ENCODE measurements around the gene ACTR3C. TPM values are rescaled to one million over a fixed set of nuclear protein-coding genes. Genes with fewer than 3 reads are reported as not detected.
"Not testable (repeated sequence)": the region's sequence is repeated elsewhere in the genome, so short reads cannot be mapped to it uniquely, and the experiment has no call there.

Gene ACTR3C
- total RNA-seq, 2 donors from 2014 or later: 20.2 to 38.0 TPM

DNA sequence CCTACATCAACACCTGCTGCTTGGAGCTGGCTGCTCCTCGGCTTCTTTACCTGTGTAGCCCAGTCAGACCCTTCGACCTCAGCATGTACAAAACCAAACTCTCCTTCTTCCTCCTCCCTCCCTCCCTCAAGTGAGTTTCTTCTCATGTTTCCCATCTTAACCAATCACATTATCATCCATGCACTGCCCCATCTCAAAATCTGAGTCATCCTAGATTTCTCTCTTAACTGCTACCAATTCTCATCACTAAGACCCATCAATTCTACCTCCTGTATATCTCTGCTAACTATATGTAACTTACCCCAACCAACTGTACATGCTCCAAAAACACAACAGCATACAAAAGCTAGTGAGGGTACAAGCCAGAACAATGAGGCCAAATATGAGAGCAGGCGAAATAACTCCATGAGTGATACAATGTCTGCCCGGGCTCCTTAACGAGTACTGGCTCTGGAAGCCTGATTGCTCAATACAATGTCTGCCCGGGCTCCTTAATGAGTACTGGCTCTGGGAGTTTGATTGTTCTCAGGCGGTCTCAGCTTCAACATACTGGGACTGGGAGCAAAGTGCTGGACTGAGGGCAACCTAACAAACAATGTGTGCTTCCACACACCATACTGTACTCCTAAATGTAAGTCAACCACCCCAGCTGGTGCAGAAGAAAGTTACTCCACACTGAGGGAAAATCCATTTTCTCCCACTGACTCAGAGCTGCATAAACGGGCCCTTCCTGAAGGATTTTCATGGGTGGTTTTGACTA, 18.7 kb downstream of the ACTR3C start:
- DNase-seq; ATAC-seq; intact Hi-C loops (cut with DNase I, micrococcal nuclease): not testable (repeated sequence)

DNA sequence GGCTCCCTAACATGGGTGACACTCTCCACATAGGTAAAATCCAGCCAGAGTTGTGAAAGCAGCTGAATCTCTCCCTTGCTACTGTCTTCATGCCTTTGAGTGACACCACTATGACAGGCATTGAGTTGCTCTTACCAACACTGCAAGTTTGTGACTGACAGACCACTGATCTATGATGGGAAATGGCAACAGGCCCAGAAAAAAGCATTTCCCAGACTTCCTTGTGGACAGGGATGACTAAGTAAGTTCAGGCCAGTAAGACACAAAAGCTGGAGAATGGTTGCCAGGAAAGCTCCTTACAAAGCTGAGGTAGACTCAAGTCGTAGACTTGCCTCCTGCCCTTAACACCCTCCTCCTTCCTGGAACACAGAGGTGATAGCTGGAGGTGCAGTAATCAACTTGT, 20.4 kb downstream of the ACTR3C start:
- intact Hi-C loops (cut with DNase I, micrococcal nuclease); ATAC-seq; DNase-seq: not testable (repeated sequence)

DNA sequence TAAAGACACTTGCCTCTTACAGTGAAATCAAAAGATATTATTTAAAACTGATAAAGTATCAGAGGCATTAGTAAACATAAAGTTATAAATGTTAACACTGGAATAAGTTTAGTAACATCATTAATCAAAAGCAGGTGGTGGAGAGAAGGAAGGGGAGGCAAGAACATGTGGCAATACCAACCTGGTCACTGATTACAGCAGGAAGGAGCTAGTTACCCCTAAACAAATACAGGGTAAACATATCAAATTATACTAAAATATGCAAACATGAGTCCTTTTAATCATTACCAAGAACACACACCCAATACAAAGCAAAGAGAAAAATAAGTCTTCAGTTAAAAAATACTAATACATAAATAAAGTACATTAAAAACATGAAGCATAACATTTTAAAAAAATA, 25.4 kb downstream of the ACTR3C start:
- ATAC-seq; intact Hi-C loops (cut with DNase I, micrococcal nuclease); DNase-seq: not testable (repeated sequence)

DNA sequence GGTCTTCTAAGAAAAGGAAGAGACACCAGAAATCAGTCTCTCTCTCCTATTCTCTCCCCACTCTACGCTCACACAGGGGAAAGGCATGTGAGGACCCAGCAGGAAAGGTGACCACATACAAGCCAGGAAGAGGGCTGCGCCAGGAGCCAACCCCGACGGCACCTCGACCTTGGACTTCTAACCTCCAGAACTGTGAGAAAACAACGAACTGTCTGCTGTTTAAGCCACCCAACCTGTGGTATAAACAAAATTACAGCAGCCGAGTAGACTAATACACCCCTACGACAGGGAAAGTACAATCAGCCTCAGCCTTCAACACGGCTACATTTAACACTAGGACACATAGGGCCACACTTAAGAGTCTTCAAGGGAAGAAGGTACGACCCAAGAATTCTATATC, 26.5 kb downstream of the ACTR3C start:
- intact Hi-C loops (cut with DNase I, micrococcal nuclease); ATAC-seq; DNase-seq: not testable (repeated sequence)

DNA sequence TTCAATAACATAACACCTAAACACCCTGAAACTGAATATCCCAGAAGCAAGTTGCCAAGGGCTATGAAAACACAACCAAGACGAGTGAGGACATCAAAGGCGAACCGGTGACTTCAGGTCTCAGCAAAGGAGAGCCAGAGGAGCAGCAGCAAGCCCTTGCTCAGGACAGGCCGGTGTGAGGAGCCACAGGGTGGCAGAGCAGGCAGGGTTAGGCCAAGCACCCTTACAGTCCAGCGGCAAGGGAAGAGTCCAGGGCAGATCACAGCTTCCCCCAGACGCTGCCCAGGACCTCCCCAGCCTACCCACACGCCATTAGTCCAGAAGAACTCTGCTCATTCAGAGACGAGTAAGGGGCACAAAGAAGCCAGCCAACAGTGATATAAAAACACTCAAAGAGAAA, 27.7 kb downstream of the ACTR3C start:
- DNase-seq; intact Hi-C loops (cut with DNase I, micrococcal nuclease): not testable (repeated sequence)
- ATAC-seq: peak; percentile 51

DNA sequence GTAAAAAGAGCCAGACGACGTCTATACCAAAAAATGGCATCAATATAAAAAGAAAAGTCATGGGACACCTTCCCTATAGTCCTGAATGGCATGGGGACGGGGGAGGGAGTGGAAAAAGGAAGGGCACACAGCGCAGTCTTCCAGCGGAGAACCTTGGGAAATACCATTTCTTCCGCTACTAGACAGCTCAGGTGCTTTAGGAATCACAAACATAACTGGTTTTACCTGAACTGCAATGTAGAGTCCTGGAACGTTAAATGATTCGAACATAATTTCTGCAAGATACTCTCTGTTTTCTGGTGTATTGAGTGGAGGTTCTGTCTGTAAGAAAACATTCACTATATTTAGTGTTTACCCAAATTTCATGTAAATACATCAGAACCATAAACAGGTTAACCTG, 28.3 kb downstream of the ACTR3C start:
- intact Hi-C loops (cut with DNase I, micrococcal nuclease); ATAC-seq: not testable (repeated sequence)

DNA sequence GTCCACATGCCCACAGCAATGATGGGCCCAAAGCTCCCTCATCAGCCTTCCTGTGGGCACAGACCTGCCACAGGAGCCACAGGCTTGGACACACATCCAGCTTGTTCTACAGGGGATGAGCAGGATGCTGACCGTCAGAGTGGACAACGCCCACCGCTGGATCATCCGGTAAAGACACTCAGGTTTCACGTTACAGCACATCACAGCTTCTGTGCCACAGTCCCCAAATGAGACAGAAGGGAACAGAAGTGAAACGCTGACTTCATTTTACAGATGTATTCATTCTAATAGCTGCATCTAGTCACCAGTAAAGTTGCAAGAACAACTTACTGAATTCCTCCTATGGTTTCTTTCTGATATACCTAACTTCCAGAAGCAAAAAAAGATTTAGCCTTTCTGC, 33.0 kb downstream of the ACTR3C start:
- ATAC-seq; DNase-seq; intact Hi-C loops (cut with DNase I, micrococcal nuclease): not testable (repeated sequence)

More for the DNA sequence above, 28.3 kb downstream of the ACTR3C start:
- not testable (repeated sequence) for DNase-seq

DNA sequence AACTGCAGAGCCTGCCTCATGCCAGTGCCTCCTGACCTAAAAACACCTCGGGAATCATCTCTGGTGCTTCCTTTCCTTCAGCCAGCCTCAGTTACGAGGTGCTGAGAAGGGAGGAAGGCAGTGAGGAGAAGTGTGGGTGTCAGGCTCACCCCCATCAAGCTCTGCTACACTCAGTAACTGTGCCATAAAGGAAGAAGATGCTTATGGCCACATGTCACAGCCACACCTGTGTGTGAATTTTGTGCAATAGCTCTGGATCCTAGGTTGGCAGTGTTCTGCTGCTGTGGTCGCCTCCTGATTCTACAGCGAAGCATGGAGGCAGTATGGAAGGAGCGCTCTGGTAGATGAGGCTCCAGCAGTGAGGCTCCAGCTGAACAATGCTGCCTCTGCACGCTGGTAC, 34.5 kb downstream of the ACTR3C start:
- not testable (repeated sequence) for ATAC-seq, DNase-seq
- intact Hi-C loops (cut with DNase I, micrococcal nuclease): loop anchor here in 1 of 2 donors (10.0 kb wide), 1 partner anchor 136 kb away; no protein-coding TSS in a partner anchor

DNA sequence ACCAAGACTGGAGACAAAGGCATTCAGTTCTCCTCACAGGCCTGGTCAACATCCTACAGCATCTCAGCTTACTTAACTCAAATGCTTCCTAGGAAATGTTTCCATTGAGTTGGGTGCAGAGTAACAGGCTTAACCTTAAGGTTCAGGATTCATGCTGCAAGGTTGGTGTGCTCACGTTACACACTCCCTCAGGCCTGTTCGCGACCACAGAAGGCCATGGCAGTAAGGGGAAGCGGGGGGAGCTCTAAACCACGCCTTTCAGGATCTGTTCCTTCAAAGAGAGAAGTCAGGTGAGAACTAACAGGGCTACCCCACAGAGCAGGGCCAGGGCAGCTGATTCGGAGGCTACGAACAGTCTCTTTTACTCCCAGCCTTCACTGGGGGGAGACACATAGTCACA, 35.5 kb downstream of the ACTR3C start:
- intact Hi-C loops (cut with DNase I, micrococcal nuclease): loop anchor here in 1 of 2 donors (10.0 kb wide), 1 partner anchor 137 kb away; no protein-coding TSS in a partner anchor
- ATAC-seq: not testable (repeated sequence)

DNA sequence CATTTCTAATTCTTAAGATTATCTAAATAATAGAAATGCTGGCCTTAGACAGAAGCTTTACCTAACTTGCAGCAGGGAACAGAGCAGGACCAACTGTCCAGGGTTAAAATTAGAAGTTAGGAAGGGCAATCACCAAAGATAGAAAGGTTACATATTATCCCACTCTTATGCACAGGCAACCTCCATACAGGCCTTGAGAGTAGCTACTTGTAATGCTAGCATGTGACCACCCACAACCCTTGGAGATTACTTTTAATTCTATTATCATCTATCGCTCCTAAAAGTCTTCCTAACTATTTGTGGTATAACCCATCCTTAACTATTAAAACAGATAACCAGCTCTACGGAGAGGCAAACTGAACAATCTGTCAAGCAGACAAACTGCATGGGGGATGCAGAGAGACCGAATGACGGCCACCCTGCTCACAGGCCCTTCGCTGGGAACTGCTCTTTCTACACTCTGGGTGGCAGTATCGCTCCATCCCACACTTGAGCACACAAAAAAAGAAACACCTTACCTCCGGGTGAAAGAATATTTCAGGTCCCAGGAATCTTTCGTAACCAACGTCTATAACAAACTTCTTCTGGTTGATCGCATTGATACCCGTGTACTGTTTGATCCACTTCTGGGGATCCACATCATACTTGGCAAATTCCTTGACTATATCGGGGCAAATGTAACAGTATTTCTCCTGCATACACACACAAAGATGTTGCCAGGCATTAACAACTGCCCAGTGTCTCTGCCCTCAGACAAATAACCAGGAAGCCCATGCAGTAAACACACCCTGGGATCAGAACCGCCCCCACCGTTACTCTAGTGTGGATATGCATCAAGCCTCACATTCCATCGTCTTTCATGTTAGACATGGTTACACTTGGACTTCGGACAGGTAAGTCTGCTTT, 37.2 kb downstream of the ACTR3C start:
- DNase-seq: peak in 1 of 2 donors; percentile 15
- intact Hi-C loops (cut with DNase I, micrococcal nuclease): loop anchor here in 1 of 2 donors (10.0 kb wide), 1 partner anchor 139 kb away; no protein-coding TSS in a partner anchor
- ATAC-seq: peak; percentile 87

More for the DNA sequence above, 35.5 kb downstream of the ACTR3C start:
- DNase-seq: not testable (repeated sequence)

DNA sequence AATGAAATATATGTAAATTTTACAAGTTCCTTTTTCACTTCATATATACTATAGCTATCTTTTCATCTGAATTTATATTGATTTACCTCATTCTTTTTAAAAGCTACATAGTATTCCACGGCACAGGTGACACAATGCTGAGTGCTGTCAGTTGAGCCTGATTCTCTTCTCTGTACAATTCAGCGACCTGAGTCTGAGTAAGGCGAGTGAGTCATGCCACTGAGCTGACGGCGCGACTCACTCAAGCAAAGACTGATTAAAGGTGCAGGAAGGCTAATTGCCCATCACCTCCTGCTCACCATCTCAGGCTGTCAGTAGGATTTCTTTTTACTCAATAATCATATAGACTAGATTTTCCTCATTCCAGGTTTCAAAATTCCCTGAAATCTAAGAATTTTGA, 39.7 kb downstream of the ACTR3C start:
- intact Hi-C loops (cut with DNase I, micrococcal nuclease): loop anchor here in 1 of 2 donors (10.0 kb wide), 1 partner anchor 141 kb away; no protein-coding TSS in a partner anchor
- DNase-seq, ATAC-seq: not testable (repeated sequence)

DNA sequence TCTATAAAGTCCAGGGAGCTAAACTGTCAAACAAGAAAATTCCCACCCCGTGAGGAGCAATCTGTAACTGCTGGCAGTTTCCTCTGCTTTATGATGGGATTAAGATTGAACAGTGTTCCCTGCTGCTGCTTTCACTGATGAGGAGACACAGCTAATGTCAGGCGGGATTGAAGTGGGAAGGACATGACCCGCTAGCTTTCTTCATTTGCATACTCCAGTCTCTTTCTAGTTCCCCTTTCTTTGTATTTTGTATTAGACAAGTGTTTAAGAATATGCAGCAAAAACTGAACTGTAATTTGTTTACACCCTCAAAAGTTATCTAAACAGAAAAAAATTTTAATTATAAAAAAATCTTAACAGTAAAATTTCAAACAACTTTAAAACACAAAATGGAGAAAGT, 40.2 kb downstream of the ACTR3C start:
- intact Hi-C loops (cut with DNase I, micrococcal nuclease): loop anchor here in 1 of 2 donors (10.0 kb wide), 1 partner anchor 142 kb away; no protein-coding TSS in a partner anchor
- not testable (repeated sequence) for DNase-seq, ATAC-seq

DNA sequence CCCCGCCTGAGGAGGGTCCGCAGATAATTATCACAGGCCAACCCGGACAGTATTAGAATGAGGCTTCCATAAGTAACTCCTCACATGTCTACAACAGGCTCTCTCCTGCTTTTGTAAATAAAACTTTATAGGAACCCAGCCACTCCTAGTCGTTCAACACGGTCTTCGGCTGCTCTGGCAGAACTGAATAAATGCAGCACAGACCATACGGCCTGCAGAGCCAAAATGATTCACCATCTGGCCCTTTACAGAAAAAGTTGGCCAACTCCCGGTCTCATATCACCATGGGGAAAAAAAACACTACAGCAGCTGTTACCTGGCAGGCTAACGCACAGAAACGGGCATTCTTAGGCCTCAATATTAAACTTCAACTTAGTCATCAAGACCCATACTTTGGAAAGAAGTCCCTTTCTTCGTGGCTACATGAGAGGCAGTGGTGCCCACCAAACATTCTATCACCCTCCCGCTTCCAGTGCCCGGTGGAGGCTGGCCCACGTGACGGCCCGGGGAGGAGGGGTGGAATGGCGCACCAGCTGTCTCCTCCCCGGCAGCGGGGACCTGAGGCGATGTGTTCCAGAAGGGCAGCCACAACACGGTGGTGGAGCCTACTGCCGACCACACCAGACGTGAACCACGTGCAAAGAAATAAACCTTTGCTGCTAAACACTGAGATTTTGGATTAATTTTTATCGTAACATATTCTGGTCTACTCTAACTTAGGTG, 41.5 kb downstream of the ACTR3C start:
- intact Hi-C loops (cut with DNase I, micrococcal nuclease): loop anchor here in 1 of 2 donors (10.0 kb wide), 1 partner anchor 143 kb away; no protein-coding TSS in a partner anchor
- DNase-seq: not testable (repeated sequence)
- ATAC-seq: peak; percentile 62

DNA sequence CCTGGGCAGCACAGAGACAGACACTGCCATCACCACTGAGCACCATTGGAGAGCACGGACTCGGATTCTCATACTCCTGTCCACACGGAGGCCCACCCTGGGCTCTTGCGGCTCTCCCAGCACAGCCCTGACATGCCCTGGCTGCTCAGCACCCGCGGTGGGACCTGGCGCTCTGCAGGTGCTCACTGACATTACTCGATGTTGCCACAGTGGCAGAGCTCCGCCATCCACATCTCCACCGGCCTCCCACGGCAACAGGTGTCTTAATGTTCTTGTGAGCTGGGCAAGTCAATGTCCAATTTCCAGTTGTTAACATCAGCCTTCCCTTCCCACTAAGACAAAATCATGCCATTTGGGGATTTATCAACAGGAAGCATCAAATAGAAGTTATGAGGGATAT, 45.0 kb downstream of the ACTR3C start:
- ATAC-seq; DNase-seq; intact Hi-C loops (cut with DNase I, micrococcal nuclease): not testable (repeated sequence)

DNA sequence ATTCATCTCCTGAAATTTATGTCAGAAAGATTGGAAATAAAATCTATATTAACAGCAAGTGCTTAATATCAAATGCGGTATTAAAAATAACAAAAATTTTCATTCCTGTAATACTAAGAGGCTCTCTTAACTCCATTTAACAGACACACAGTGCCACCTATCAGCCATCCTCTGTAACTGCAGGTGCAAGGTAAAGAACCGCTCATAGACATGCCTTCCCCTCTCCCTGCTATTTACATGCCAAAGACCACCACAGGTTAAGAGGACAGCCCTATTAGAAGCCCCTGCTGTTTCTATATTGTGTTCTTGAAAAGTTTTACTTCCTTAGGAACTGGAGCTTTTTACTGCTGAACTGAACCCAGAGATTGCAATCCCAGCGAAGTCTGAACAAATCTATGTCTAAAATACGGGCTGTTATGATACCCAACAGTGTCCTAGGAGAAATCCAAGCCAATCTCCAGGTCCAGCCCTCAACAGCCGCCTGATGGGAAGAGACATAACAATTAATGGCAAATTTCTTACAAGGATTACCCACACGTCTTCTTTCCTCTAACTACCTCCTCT, 47.1 kb downstream of the ACTR3C start:
- peak; percentile 69 for ATAC-seq
- intact Hi-C loops (cut with DNase I, micrococcal nuclease); DNase-seq: not testable (repeated sequence)

DNA sequence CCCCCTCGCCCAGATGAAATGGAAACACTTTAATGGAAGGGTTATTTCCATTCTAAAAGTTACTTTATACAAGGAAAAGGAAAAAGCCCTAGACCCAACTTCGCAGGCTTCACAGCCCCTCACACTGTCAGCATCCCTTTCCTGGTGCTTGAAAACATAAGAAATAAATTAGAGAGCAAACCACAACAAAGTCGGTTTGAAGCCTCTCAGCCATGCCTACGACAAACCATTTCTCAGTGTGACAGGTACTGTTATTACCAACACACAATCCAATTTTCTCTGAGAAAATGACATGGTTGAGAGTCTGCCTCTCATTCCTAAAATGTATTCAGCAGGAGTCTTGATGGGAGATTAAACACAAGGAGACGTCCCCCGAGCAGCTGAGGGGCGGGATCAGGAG, 51.4 kb downstream of the ACTR3C start:
- ATAC-seq; intact Hi-C loops (cut with DNase I, micrococcal nuclease); DNase-seq: not testable (repeated sequence)

DNA sequence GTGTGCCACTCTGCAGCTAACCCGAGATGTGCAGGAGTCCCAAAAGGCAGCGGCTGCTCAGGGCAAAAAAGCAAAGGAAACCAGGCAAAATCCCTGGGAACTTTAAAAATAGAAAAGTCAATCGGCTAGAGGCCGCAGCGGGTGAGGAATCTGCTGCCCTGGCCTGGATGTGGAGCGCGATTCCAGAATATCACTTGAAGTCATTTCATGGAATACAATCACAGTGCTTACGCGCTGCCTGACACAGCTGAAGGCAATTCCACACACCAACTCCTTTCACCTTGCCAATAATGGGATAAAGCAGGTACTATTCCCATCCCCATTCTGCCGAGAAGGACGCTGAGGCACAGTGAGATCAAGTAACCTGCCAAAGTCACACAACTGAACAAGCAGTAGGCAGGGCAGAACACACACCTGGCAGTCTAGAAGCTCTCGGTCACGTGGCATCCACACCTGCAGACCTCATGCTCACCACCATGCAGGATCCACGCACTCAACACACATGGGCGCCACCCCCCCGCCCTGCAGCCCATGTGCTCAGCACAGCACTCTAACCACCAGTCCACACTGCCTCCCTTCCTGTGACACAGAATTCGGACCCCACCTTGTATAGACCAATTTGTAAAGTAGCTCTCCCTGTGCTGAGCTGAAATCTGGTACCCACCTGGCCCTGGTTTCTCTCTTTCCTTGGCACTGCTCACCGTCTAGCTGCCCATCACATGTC, 53.1 kb downstream of the ACTR3C start:
- DNase-seq; intact Hi-C loops (cut with DNase I, micrococcal nuclease); ATAC-seq: not testable (repeated sequence)

Measured in left colon (tissue), 2 donors.